Suprapubic skin (tissue), 4 donors: ENCODE results near the gene DUS2.

Source experiments
- EP300 ChIP-seq: sonication (generic); formaldehyde crosslinking; IDR thresholded peaks from one replicate; pipeline ENCODE4 v1.6.1; 2017; ENCODE audit warnings: antibody characterized with exemption
- POLR2A ChIP-seq, 2 donors: fragments of 450-650 bp; IDR thresholded peaks; one replicate each; pipeline ENCODE4 v1.6.1; 2017; ENCODE audit warnings: antibody characterized with exemption in 2 of 2, mild to moderate bottlenecking in 2 of 2, moderate library complexity in 2 of 2
- POLR2AphosphoS5 ChIP-seq, 3 donors: sonication (generic); formaldehyde crosslinking; IDR thresholded peaks; one replicate each; pipeline ENCODE4 v1.6.1; 2017; ENCODE audit warnings: antibody characterized with exemption in 3 of 3
- TF ChIP-seq, protein P1 (sequence below), 2 donors: fragments of 200-600 bp in 1 of 2; fragments of 450-650 bp in 1 of 2; sonication (generic) in 1 of 2; IDR thresholded peaks; one replicate each; pipeline ENCODE4 v1.5.1; 2016 to 2019; ENCODE audit warnings: antibody characterized with exemption in 2 of 2, mild to moderate bottlenecking in 1 of 2, moderate library complexity in 1 of 2

DNA sequence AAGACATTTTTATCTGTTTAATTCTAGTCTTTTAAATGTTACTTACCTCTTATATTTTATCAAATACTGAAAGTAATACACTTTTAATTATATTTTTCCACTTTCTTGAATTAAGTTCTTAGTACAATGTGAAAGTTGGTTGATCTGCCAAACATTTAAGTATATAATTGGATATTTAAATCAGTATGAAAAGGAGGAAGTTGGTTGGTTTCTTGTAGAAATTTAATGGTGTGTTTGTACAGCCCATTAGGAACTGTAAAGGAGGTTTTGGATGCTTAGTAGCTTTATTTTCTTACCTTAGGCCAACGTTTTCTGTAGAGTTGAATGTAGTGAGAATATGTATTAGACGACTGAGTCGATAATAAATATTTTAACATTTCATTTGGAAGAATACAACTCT is 67.4 kb downstream of the DUS2 start:
- TF ChIP-seq, protein P1, sequence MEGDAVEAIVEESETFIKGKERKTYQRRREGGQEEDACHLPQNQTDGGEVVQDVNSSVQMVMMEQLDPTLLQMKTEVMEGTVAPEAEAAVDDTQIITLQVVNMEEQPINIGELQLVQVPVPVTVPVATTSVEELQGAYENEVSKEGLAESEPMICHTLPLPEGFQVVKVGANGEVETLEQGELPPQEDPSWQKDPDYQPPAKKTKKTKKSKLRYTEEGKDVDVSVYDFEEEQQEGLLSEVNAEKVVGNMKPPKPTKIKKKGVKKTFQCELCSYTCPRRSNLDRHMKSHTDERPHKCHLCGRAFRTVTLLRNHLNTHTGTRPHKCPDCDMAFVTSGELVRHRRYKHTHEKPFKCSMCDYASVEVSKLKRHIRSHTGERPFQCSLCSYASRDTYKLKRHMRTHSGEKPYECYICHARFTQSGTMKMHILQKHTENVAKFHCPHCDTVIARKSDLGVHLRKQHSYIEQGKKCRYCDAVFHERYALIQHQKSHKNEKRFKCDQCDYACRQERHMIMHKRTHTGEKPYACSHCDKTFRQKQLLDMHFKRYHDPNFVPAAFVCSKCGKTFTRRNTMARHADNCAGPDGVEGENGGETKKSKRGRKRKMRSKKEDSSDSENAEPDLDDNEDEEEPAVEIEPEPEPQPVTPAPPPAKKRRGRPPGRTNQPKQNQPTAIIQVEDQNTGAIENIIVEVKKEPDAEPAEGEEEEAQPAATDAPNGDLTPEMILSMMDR (IDR thresholded peaks at IDR 0.05) = no peak
- TF ChIP-seq POLR2A (IDR thresholded peaks at IDR 0.05) (no peak), EP300 (no peak), POLR2AphosphoS5 (IDR thresholded peaks at IDR 0.05) (no peak)
